NCI-H460 (cell line): Measurements from ENCODE around the gene ZBTB25. TPM values are rescaled to one million over a fixed set of nuclear protein-coding genes. Genes with fewer than 3 reads are reported as not detected.

Experiments
- DNase-seq: peaks from one replicate; pipeline ENCODE4 v3.0.0-alpha.2; 2016; ENCODE audit warnings: low read depth; ENCODE audit errors: extremely low read depth
- total RNA-seq: library from RNA; depleted of rRNA; stranded (reverse); fragments of >200 nt; shearing (Covaris generic); gene quantifications from 2 replicates; pipeline ENCODE4 v1.2.3, GENCODE V29; 2014

Gene ZBTB25
- total RNA-seq, 1 experiment from 2014 or later, result 13.8 TPM

DNA sequence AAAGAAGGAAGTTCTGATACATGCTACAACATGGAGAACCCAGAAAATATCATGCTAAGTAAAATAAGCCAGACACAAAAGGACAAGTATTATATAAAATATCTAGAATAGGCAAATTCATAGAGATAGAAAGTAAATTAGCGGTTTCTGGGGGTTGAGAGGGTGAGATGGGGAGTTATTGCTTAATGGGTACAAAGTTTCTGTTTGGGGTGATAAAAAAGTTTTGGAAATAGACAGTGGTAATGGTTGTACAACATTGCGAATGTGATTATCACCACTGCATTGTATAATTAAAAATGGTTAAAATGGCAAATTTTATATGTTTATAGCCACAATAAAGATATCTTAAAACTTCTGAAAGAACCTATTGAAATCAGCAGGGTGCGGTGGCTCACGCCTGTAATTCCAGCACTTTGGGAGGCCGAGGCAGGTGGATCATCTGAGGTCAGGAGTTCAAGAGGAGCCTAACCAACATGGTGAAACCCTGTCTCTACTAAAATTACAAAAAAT is 15.0 kb downstream of the ZBTB25 start:
- DNase-seq, result no peak

DNA sequence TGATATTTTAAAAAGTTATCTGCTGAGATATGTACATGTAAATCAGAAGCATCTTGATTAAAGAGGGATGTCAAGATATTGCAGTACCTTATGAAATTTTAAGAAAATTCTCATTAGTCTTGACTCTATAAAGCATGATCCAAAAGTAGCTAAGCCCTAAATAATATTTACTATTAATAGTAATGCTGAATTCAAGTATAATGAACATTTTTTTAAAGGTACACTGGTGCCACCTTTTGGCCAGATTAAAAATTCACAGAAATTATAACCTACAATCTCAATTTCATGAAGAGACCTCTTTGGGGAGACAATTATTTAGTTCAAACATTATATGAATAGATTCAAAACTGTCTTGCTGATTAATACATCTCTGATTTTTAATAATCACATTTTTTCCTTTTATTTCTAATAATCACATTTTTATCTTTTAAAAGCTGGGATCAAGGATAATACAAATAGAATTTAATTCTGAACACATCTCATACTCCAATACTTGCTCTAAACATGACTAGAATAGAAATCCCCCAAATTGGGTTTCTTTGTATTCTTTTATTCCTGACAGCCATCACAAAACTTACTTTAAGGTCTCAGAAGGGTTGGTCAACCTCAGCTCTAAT is 24.9 kb downstream of the ZBTB25 start:
- DNase-seq, result no peak

DNA sequence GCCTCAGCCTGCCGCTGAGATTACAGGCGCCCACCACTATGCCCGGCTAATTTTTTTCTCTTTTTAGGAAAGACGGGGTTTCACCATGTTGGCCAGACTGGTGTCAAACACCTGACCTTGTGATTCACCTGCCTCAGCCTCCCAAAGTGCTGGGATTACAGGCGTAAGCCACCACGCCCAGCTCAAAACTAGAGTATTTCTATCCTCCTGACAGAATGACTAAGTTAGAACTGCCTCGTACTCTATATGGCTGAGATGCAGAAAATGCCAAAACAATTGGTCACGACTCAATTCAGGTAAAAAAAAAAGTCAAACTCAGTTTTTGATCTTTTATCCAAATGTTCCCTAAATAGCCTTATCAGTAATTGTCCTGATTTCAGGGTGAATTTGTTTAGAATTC is 27.2 kb downstream of the ZBTB25 start:
- DNase-seq, result no peak

DNA sequence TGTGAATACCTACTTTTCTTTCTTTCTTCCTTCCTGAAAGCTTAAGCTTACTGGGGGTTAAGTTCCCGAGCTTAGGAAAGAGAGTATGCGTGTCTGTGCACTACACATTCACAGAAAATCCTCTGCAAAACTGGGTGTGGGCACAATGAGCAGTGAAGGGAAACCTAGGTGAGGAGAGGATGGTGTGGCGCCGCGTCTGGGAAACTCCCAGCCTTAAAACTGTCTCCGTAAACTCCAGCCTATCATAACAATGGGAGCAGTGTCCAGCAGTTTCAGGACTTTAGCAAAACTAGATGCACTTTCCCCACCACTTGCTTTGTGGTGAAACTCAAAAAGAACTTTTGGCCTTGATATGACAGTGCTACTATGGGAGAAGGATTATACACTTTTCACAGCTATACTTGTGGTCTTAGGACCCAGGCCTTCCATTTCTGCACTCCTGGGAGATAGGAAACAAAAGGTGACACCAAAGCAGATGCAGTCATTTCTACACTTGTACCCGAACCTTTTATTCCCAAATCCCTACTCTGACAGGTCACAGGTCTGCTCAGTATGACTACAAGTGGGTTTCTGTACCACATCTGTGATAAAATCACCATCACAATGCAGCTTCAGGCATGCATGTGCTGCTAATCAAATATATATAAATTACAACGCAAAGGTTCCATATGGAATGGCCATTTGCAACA is 27.9 kb downstream of the ZBTB25 start:
- DNase-seq, result no peak

DNA sequence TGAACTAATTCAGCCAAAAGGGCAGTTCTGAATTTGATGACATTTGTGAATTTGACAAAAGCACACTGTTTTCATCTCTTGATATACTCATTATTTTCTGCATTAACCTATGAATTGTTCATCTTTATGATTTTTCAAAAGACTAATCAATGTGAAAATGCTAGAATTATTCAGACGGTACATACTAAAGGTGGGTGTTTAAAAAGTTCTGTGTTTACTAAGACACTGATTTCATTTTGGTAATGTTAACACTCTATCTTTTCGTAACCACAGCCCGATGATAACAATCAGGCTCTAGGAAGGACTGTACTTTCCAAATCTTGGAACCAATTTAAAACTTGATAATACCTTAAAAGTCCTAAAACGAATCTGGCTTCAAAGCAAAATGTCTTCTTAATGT is 28.9 kb downstream of the ZBTB25 start:
- no peak for DNase-seq

DNA sequence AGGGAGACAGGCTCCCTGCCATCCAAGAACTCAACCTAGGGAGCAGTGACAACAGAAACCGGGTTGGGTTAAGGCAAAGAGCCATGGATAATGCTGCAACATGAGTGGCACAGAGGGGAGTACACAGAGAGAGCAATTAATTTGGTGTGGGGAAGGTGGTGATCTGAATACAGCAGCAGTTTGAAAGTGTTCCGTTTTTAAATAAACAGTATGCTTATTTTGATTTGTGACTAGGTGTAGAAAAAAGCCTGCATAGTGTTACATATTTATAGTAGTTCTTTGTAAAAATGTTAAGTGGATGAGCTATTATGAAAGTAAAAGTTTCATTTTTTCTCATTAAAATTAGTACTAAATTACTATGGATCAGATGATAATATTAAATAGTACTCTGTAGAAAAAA is 29.6 kb downstream of the ZBTB25 start:
- DNase-seq, result no peak

DNA sequence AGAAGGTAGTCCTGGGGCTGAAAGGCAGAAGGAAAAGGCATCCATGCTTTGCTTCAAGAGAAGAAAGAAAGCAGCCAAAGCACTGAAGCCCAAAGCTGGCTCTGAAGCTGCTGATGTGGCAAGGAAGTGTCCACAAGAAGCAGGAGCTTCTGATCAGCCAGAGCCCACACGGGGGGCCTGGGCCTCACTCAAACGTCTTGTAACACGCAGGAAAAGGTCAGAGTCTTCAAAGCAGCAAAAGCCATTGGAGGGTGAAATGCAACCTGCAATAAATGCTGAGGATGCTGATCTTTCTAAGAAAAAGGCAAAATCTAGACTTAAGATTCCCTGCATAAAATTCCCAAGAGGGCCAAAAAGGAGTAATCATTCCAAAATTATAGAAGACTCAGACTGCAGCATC is 35.2 kb downstream of the ZBTB25 start:
- DNase-seq, result no peak

DNA sequence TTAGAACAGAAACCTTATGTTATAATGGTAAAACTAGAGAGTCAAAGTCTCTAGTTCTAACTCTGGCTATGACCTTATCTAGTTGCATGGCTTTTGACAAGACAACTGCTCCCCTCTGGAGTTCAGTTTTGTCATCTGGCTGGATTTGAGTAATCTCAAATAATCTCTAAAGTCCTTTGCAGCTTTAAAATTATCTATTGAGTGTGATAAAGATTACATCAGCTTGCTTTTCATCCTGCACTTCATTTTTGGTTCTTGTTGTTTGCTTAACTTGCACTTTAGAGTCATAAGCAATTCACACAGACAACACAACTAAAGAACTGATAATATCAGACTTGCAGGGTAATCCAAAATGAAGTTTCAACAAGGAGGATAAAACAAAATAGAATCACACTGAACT is 36.1 kb downstream of the ZBTB25 start:
- DNase-seq, result no peak

DNA sequence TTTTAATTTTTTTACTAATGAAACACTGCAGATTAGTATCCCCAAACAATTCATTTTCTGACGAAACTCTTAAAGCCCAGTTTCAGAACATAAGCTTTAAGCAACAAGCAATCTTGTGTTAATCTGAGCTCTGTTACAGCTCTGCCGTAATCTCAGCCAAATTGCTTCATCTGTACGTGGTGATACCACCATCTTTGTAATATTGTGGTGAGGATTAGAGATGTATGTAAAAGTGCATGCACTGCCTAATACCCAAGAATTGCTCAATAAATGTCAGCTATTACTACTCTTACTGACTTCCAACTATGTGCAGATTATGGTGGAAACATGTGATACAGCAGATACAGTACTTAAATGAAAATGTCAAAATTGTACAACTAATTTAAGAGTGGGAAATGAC is 36.5 kb downstream of the ZBTB25 start:
- no peak for DNase-seq

DNA sequence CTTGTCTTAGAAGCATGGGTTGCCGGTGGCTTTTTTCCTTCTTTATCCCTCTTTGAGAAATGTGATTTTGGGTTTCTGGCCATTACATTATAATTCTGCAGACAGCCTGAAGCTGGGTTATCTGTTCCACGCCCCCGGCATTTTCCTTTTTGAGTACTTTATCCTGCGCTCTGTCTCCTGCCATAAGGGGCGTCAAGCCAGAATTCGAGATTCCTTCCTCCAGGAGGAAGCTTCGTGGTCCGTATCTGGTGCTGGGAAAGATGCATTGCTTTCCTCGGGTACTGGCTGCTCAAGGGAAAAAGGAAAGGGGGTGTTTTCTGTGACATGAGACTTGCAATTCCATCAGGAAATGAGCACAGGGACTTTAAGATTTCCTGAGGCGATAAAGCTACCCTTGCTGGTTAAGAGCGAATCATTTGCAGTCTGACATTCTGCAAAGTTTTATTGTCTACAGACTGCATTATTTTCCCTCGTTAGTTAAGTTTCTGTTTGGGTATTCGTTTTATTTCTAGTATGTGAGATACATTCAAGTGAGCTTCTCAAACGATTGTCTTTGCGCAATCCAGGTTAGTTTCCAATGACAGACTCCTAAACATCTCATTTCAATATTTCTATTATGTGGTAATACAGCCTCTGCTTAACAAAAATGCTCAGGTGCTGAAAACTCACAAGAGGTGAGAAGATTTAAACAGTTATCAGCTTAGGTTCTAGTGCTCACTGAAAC is 37.6 kb downstream of the ZBTB25 start:
- DNase-seq, result no peak

DNA sequence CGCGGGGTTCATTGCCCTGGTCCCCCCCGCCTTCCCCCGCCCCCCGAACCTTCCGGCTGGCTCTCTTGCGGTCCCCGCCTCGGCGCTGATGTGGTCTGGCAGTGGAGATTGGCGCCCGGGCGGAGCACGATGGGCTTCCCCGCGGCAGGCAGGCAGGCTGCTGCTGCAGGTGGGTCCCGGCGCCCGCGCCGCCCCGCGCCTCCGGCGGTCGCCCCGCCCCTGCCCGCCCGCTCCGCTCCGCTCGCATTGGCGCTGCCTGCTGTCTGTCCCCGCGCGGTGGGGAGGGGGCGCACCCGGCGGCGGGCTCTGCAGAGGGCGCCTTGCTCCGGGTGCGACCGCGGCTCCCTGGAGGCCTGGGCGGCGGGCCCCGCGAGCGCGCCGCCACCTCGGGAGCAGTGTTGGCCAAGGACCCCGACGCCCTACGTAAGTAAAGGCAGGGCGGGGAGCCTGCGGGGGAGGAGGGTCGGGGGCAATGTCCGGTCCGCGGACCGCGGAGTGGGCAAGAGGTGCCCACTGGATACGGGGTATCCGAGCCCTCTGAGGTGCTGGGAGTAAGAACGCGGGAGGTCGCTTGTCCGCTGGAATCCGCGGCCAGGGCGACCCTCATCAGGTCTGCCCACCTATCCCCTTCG is 38.3 kb downstream of the ZBTB25 start, which contains the start of gene AKAP5:
Gene AKAP5, plus strand, starts transcription at position 309 of the 632 bp plus-strand sequence. CDS start 2,896 bp downstream, outside the sequence.
- DNase-seq, result no peak

DNA sequence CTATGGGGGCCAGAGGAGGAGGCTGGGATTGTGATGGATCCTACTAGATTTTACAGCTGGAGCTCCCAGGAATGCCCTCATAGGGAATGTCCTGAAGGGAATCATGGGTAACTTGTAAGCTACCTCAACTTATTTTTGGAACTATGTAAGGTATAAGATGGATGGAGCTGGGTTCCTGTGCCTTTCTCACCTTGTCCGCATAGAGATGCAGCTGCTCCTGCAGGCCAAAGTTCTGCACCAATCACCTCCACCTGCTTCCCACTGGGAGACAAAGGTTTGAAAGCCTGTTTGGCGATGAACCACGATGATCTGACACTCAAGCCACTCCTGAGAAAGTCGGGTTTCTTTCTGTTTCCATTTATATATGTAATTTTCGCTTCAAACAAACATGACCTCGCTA is 39.0 kb downstream of the ZBTB25 start:
- no peak for DNase-seq

DNA sequence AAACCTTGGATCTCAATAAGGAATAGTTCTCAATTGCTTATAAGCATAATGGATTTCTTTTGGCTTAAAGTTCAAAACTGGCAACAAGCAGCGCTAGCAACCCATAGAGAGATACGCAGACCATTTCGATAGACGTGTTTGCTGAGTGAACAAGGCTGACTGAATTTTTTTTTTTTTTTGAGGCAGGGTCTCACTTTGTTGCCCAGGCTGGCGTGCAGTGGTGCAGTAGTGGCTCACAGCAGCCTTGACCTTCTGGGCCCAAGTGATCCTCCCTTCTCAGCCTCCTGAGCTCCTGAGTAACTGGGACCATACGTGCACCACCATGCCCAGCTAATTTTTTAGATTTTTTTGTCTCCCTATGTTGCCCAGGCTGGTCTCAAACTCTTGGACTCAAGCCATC is 39.8 kb downstream of the ZBTB25 start:
- no peak for DNase-seq

DNA sequence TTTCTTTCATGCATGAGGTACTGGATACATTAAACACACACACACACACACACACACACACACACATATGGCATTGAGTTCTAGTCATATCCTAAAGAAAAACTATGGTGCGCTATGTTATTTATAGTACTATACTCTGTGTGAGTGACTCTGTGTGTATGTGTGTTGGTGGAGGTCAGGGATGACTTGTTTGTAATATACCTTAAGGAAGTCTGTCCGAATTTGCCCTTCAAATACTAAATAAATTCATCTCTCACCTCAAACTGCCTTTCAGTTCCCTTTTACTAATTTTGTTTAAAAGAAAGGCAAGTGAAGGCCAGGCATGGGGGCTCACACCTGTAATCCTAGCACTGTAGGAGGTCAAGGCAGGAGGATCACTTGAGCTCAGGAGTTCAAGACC is 40.4 kb downstream of the ZBTB25 start:
- no peak for DNase-seq

DNA sequence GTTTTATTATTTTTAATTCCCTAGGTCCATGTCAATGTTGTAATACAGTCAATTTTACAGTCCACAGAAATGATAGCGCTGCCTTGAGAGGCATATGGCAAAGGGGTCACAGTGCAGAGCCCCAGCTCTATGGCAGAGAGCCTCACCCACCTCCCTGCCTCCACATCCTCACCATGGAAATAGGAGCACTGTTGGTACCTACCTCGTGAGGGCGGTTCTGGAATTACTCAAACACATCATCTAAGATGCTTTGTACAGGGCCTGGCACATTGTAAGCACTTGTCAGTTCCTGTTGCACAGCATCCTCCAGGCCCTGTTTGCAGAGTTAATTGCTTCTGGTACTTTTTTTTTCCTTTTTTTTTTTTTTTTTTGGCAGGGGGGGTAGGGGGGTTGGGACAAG is 42.4 kb downstream of the ZBTB25 start:
- no peak for DNase-seq

DNA sequence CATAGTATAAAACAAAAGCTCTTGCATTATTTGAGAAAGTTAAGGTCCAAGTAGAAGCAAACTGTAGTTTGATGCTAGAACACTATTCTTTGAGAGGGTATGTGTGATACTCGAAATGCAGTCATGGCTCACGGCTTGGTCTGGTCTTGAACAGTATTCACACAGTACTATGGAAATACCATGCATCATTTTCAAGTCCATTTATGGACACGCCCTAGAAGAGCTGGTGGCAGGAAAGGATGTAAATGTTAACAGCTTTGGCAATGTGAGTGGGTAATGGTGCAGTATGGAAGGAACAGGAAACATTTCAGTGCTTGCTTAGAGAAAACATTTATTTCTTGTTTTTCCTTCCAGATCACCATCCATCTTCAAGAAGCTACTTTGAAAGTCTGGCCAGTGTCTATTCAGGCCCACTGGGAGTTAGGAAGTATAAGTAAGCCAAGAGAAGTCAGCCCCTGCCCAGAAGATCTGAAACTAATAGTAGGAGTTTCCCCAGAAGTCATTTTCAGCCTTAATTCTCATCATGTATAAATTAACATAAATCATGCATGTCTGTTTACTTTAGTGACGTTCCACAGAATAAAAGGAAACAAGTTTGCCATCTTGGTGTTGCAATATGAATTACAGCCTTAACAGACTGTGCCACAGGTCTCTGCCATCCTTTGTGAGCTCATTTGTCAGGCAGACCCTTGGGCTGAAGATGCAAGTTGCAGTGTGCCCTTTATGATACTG is 44.1 kb downstream of the ZBTB25 start:
- DNase-seq, result no peak

DNA sequence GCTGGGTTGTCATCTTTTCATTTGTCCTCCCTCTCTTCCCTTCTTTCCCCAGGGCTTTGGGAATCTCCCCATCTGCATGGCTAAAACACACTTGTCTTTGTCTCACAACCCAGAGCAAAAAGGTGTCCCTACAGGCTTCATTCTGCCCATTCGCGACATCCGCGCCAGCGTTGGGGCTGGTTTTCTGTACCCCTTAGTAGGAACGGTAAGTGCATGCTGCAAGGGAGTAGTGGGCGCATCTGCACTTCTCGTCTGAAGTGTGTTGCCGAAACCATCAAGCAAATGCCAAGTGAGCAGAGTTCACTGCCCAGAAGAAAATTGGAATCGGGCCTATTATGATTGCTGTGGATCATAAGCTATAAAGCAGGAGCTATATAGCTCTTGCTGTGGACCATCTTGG is 49.0 kb downstream of the ZBTB25 start:
- DNase-seq, result no peak

DNA sequence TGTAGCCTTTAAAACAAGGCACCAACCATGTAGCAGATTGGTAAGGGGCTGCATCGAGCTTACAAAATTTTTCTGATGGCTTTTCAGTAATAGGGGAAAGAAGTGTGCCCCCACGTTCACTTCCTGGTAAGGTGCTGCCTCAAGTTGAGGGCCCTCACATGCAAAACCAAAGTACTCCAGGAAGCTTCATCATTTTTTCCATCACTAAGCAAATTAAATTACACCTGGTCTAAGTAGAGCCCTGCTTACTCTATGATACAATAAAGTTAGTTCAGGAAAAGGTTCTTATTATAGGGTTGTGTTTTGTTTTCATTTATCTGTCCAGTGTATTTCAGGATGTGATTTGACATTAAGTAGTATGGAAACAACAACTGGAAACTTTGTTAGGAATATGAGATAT is 53.4 kb downstream of the ZBTB25 start:
- DNase-seq, result no peak

DNA sequence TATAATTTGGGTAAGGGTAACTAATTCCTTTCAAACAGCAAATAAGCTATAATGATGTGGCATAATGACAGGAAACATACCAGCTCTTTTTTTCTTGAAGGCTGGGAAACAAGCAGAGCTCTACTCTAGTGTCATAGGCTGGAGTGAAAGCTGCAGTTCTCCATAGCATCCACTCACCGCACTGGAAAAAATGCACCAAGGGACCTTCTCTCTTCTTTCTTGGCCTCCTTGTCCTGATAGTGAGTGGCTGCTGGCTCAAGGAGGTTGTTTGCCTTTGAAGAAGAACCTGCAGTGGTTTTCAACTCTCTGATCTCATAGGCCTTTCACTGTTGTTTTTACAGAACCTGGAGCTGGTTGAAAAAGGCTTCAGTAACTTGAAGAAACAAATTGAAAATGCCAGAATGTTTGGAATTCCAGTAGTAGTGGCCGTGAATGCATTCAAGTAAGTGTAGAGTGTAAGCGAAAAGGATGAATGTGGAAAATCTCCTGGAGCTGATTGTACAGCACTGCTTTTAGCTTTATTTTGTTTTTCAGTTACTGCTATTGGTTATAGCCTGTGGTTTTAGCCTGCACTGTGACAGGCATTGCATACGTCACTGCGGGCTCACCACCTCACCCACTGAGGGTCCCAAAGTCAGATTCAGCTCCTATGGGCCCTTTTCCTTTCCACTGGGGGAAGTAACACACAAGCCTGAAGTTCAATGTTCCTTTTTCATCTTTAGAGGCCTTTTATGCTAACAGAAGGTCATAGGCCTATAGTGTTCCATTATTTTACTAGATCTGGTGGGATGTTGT is 55.6 kb downstream of the ZBTB25 start:
- DNase-seq, result no peak
